Neural progenitor cell (in vitro differentiated cells): Measurements from ENCODE around the gene PLA2G4C.

ENCODE experiments used
- CTCF ChIP-seq: fragments of 200-600 bp; sonication (generic); IDR thresholded peaks from 2 replicates; pipeline ENCODE4 v1.5.1; 2017; ENCODE audit warnings: antibody characterized with exemption, mild to moderate bottlenecking
- EZH2 ChIP-seq: fragments of 200-600 bp; sonication (generic); IDR thresholded peaks from 2 replicates; pipeline ENCODE4 v1.6.1; 2017; ENCODE audit warnings: antibody characterized with exemption, mild to moderate bottlenecking, moderate library complexity

- TF ChIP-seq CTCF = no peak
- TF ChIP-seq EZH2 = no peak
Observed at GRCh38 chr19:48029431-48029830, 81.2 kb downstream of the PLA2G4C start.
